HG02938 (cell line): ENCODE results near the gene PNMA6E.

Experiments used
- ATAC-seq: cut with Tn5 transposase; IDR thresholded peaks from one replicate; pipeline ENCODE4 v1.9.1; 2021; ENCODE audit warnings: mild to moderate bottlenecking, moderate library complexity; ENCODE audit not compliant: unreplicated experiment

PNMA6E gene

DNA sequence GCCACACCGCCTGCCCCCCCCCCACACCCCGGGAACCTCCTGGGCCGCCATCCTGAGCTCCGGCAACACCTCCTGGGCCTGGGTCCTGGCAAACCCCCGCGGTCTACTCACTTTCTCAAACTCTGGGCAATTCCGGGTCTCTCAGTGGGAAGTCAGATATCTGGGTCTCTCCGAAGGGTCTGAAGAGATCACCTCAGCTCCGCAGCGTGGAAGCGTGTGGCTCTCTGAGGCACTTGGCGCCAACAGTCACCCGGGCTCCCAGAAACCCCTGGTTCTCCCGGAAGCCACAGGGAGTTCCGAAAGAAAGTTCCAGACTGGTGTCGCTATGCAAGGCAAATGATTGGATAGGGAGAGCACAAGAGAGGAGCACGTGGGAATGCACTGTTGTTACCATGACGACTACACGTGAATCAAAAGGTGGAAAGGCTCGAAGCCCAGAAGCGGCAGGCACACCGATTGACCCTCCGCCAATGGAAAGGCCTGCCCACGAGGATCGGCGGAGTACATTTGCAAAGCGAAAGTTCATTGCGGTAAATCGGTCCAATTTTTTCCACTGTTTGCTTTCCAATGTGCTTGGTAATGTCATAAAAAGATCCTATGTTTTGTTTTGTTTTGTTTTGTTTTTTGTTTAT lies at the start of gene PNMA6E:
Gene PNMA6E, minus strand, starts transcription at position 218 of the 632 bp plus-strand sequence. CDS start 2,501 bp downstream, outside the sequence.
- no peak for ATAC-seq

DNA sequence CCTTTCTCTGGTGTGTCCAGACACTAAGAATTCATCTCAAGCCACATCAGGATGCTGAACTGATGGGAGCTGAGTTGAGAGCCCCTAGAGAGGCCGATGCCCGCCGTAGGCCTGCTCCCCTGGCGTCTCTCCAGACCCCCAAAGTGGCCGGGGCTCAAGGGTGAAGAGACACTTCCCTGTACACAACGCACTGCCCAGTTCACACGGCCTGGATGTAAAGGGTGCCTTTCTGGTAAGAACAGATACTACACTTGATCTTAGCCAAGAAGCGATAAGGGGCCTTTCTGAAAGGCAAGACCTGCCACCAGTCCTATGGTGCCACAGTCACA lies 49.8 kb upstream of the PNMA6E start:
- no peak for ATAC-seq

DNA sequence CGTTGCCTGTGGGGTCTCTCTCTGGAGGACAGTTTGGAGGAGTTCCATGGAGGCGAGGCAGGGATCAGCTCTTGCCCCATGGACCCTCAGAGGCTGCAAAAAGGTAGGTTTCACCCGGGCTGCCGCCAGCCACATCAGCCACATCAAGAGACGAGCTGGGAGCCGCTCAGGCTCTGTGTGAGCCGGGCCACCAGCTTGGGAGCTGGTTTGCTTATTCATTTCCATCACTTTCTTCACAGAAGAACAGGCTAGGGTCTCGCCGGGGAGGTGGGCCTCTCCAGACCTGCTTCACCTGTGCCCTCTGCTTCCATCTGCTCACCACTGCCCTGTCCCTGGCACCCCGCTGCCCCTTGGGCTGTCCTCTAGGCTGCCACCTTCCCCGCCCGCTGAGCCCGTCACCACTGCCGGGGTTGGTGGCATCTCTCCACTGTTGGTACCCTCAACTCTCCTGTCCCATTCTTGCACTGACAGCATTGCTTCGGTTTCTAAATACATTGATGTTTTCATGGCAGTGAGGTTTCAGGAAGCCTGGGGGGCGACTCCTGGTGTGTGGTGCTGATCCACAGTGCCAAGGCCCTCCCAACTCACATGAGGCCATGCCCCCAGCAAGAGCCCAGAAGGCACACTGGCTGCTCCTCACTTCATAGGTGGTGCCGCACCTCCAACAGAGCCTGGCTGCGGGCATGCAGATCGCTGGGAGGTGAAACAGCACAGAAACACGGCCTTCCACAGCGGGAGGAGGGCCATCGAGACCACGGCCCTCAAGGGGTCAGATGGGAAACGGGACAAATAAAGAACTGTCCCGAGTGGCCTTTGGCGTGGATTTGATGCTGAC lies 49.2 kb upstream of the PNMA6E start:
- no peak for ATAC-seq

DNA sequence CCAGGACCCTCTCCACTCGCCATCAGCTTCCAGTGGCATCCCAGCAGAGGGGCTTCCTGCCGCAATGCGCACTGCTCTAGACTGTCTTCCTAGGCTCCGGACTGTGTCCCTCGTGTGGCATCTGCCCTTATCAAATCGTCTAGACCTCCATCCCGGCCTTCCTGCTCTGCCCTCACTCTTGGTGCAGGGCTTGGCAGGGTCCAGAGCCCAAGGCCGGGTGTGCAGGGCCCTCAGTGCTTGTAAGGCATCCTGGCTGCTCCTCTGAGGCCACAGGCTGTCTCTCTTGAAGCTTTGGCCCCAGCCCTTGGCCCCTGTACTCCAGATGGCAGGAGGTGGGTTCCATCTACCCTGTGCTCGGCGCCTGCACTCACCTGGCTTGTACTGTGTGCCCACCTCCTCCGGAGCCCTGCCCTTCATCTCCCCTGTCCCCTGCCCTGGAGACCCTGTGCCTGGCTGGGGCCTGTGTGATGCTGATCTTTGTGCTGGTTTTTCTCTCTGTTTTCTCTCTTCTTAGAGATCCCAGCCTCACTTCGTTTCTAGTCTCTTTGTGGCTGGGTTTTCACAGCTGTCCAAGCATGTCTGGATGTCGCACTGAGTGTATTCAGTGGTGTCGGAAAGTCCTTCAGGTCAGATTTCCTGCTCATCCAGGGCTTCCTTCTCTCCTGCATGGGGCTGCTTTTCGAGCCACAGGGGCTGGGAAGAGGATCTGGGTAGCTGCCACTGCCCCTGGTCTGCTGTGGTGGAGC lies 48.4 kb upstream of the PNMA6E start:
- no peak for ATAC-seq

DNA sequence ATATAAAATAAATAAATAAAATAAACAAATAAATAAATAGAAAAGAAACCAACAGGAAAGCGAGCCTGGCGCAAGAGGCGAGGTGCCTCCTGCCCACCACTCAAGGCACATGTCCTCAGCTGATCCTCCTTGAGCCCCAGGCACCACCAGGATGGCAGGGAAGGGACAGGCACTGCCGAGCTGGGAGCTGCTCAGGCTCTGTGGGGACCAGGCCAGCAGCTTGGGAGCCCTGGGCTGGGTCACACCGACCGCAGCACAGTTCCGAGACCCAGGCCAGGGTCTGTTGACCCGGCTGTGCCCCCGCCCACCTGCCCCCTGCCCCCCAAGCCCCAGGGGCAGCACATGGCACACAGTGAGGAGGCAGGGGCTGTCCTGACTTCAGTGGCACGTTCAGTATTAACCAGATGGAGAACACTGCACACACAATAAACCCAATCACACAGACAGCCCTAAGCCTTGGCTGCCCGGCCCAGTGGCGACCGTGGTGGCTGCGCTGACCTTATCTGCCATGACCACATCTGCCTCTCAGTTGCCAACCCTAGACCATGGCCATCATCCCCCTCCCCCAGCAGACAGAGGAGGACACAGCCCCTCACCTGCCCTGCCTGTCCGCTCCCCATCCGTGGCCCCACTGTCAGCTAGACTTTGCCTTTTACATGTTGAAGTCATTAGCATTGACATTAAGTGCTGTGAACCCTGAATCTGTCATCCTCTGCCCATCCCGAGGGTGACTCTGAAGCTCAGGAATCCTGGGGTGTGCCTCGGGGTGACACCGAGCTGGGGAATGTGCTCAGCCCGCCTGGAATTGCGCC lies 47.6 kb upstream of the PNMA6E start:
- ATAC-seq: no peak

DNA sequence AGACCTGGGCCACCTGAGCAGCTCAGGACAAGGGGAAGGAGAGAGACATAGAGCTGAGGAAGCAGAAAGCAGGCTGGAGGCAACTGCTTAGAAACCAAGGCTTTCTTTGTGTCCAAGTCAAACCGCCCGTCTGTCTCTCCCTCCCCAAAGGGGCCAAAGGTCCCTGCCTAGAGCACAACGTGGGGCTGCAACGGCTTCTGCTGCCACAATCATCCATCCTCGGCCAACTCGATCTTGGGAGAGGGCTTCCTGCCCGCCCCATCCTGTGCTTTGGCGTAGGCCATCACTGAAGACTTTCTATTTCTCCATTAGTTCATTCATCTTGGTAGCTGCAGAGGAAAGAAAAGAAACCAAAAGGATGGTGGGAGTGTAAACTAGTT lies 46.4 kb upstream of the PNMA6E start:
- ATAC-seq: no peak

DNA sequence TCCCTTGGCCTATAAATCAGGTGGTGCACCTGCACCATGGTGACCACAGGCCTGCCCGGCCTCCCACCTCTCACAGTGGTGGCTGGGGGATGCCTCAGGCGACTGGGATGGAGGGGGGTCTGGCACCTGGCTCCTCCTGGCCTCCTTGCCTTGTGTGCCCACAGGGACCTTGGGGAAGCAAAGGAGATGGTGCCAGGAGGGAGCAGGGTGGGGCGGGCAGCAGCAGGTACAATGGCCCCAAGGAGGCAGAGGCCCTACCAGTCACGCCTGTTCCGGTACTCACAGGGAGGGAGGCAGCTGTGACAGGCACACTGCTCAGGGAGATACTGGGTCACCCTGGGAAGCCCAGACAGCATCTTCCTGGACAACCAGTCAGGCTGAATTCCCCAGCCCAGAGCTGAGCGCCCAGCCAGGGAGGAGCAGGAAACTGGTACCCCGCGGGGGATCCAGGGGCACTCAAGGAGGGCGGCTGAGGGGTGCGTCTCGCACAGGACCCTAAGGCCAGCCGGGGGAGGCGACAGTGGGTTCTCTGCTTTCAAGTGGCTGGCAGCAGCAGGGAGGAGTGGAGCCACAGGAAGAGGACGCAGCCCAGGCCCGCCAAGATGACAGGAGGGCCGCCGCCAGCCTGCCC lies 45.9 kb upstream of the PNMA6E start:
- no peak for ATAC-seq

DNA sequence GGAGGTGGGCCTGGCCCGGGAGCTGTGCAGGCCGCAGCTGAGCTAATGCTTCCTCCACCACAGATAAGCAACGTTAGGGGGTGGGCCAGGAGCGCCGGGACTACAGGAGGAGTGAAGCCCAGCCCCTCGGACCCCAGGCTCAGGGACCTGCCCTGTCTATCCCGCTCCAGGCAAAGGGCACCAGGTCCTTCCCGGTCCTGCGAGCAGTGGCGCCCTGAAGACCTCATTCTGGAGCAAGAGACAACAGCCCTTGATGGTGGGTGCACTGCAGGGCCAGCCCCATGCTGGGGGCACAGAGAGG lies 45.4 kb upstream of the PNMA6E start:
- no peak for ATAC-seq

DNA sequence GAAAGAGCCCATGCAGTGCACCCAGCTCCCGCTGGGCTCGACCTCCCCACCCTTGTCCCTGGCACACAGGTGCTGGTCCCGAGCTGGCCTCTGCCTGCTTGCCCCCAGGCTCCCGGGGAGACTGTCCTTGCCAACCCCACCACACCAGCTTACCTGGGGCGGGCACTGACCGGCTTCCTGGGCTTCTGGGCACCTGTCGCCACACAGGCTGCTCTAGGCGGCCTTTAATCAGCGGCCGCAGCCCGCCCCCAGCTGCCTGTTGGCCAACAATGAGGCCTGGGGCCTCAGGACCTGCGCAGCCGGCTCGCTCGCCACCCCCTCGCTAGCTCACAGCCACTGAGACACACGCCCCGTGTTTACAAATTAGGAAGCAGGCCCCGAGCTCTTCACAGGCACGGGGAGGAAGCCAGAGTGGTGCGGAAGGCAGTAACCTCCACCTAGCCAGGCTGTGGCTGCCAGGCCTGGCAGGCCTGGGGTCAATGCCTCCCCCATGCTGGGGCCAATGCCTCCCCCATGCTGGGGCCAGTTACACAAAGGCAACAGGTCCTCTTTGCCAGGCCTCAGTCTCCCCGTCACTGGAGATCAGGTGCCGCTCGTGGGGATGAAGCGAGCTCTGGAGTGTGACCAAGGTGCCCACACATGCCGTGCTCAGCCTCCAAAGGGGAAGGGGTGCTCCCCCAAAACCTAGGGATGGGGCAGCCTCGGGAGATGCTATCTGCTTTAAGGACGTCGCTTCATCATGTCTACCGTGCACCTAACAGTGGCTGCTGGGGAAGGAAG lies 44.9 kb upstream of the PNMA6E start, which contains the start of gene TREX2:
Gene TREX2, minus strand, starts transcription at position 201 of the 780 bp plus-strand sequence. CDS start 626 bp downstream, outside the sequence.
- no peak for ATAC-seq

DNA sequence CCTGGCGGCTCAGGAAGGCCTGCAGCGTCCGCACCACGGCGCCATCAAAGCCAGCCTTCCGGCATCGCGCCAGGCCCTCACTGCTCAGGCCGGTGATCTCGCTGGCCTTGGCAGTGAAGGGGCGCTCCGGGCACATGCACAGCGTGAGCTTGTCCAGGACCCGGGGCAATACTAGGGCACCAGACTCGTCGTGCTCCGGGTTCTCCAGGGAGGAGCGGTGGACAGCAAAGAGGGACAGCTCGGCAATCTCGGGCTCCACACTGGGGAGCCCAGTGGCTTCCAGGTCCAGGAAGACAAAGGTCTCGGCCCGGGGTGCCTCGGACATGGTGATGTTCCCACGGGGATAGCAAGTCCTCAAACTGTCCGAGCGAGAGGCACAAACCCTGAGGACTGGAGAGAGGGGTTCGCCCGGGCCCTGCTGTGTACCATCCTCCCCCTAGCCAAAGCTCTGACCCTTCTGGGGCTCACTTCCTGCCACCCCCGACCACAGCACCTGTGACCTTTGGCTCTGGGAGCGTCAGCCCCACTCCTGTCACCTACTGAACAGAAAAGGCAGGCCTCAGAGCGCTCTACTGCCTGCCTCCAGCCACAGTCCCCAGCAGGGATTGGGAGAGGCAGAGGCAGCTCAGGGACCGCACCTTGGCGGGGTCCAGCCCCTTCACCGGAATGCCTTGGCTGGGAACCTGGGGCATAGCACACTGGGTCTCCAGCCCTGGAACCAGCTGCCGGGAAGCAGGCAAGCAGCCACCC lies 44.1 kb upstream of the PNMA6E start:
- ATAC-seq: no peak

DNA sequence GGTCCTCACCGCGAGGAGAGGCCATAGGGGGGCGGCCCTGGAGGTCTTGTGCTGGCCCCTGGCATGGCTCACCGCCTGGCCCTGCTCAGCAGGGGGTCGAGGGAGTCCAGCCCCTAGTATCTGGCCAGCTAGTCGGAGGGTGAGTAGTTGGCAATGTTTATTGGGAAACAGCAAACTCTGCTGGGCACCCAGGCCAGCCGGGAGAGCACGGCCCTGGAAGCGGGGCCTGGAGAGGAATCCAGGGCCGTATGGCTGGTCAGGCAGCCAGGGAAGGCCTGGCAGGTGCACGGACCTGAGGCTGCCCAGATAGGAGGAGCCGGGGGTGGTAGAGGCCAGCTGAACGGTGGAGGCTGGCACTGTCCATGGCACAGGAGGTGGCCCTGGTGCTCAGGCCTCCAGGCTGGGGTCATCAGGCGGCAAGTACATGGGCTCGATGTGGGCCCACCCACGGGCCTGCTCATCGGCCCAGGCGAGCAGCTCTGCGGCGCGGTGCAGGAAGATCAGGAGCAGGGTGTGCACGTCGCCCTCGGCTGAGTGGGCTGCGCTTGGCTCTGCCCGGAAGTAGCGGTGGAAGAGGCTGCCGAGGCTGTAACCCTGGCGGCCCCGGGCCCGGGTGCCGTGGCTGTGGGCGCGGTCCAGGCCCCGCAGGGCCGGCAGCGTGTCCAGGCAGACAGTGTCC lies 43.3 kb upstream of the PNMA6E start:
- no peak for ATAC-seq

DNA sequence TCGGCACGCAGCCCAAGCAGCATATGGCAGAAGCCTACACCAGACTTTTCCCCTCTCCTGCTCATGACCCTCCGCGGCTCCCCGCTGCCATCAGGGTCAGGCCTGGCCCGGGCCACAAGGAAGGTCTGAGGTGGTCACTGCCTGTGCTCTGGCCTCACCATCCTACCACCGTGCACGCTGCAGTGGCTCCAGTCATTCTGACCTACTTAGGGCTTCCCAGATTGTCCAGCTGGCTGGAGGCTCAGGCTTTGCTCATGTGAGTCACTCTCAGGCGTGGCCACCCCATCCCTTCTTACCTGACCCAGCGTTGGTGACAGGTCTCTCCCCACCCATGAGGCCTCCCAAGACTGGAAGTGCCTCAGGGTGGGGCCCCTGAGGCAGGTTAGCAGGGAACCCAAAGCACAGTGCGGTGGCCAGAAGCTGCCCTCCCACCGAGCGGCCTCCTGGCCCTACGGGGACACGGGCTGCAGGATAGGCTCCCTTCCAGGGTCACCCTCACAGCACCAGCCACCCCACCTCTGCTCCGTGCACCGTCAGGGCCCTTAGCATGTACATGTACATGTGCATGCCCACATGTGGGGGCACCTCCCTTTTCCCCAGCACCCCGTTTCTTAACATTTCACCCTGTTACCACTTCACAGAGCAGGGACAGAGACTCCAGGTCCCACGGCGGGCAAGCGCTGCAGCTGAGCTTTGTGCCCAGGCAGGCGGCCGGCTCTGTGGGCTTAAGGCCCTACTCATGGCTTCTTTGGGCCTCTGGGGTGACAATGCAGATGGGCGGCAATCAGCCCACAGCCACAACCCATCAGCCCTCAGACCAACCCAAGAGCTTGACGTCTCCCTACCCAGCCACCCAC lies 42.6 kb upstream of the PNMA6E start:
- no peak for ATAC-seq

DNA sequence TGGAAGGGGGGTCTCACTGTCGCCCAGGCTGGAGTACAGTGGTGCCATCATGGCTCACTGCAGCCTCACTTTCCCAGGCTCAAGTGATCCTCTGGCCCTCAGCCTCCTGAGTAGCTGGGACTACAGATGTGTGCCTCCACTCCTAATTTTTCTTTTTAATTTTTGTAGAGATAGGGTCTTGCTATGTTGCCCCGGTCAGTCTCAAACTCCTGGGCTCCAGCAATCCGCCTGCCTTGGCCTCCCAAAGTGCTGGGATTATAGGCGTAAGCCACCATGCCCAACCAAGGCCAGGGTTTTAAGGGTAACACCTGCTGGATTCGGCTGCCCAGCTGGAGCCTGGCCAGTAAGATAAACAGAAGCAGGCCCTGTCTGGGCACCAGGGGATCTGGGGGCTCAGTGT lies 41.3 kb upstream of the PNMA6E start:
- ATAC-seq: no peak

DNA sequence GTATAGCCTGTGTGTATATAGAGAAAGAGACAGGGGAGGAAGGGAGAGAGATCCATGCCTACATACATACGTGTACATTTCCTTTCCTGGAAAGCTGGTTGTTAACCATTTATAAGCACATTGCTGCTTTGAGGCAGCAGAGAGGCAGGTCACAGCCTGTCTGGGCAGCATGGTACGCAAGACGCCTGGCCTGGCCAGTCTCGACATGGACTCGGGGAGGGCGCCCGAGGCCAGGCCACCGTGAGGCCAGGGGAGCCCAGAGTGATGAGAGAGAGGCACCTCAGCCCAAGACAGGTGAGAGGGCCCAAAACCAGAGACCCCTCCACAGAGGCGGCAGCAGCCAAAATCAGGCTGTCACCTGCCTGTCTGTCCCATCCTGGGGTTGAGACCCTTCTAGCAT lies 40.8 kb upstream of the PNMA6E start:
- ATAC-seq: no peak

DNA sequence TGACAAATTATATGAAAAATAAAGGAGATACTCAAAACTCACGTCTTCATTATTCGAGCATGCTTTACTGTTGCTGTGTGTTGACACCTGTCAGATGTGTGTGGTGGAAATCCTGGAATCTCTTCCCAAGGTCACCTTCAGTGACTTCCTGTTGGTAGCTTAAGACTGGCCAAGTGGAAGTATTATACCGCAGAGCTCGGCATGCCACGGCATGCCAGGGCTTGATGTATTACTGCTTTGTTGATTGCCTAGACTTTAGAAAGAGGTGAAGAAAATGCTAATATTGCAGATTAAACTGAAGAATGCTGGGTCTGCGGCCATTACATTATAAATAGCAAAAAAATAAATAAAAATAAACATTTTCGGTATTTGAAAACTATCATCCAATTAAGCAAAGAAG lies 40.1 kb upstream of the PNMA6E start:
- no peak for ATAC-seq

DNA sequence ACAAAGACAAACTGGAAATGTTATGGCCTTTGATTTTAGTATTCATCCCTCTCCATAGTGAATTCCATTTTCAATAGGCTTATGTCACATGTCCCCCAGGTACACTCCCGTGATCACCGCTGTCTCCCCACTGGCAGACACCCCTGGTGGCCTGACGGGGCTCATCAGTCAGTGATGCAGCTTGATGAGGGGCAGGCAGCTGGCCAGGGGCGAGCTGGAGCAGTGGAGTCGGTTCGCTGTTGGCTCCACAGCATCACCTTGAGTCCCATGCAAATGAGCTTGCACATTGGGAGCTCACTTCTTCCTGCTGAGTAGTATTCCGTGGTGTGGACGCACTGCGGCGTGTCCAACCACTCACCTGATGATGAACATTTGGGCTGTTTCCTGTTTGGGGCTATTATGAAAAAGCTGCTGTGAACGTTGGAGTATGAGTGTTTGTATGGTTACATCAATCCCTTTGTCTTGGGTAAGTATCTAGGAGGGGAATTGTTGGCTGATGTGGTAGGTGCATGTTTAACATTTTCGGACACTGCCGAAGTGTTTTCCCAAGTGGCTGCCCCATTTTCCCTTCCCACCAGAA lies 39.5 kb upstream of the PNMA6E start:
- ATAC-seq: no peak

DNA sequence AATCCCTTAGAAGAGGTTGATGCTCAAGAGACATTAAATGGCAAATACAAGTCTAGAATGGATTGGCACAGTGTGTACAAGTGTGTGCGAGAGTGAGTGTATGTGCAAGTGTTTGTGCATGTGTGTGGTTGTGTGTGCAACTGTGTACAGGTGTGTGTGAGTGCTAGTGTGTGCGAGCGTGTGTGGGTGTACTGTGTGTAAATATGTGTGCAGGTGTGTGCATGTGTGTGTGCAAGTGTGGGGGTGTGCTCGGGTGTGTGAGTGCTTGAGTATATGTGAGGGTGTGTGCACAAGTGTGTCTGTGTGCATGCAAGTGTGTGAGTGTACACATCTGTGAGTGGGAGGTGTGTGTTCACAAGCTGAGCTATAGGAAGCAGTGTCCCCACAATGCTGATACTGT lies 38.8 kb upstream of the PNMA6E start:
- ATAC-seq: no peak
